HepG2 (cell line): ENCODE measurements around the gene FBN2. TPM values are rescaled to one million over a fixed set of nuclear protein-coding genes. Genes with fewer than 3 reads are reported as not detected.

Source experiments
- ATAC-seq: fragments of 200-7000 bp; cut with Tn5 transposase; 3 replicates; pipeline ENCODE4 v1.9.1; 2020; ENCODE audit warnings: mild to moderate bottlenecking, moderate library complexity
- BruUV-seq: library from RNA; stranded (reverse); fragments of 400-500 nt; replicated peaks from 2 replicates; lab custom pipeline; 2021; lab: Mats Ljungman, UMichigan
- CTCF ChIA-PET: fragments of 300-600 bp; formaldehyde crosslinking; extraction: SDS; loops from one replicate; lab custom pipeline; 2021; ENCODE audit warnings: low total read pairs, inconsistent platforms, low intra/inter-chr PET ratio; lab: Yijun Ruan, JAX
- POLR2A ChIA-PET: fragments of 350-600 bp; sonication (Branson Sonifier 250); formaldehyde crosslinking; loops from one replicate; lab custom pipeline; 2020; ENCODE audit warnings: antibody characterized with exemption, inconsistent platforms; lab: Yijun Ruan, JAX
- DNase-seq: peaks from one replicate; pipeline ENCODE4 v3.0.0-alpha.2; 2015; ENCODE audit warnings: low spot score
- FAIRE-seq: peaks from 3 replicates; lab custom pipeline; 2011; peaks lifted over from hg19 to GRCh38; lab: Jason Lieb, UNC
- H2AFZ ChIP-seq: one replicate; pipeline ENCODE4 v1.6.1; 2011; ENCODE audit warnings: low read length, inconsistent platforms
- H3K27ac ChIP-seq: fragments of 300-600 bp; 3 replicates; pipeline ENCODE4 v1.8.0; 2011; ENCODE audit warnings: mixed run types, mild to moderate bottlenecking, mixed read lengths, low read length, inconsistent platforms; ENCODE audit not compliant: insufficient read depth; ENCODE audit errors: extremely low read length
- H3K27me3 ChIP-seq, 2 experiments: fragments of 200-600 bp in 1 of 2; 2 replicates in 1 of 2; 3 replicates in 1 of 2; pipeline versions ENCODE4 v1.6.0 to v1.8.0; 2011; ENCODE audit warnings: low read length in 2 of 2, mild to moderate bottlenecking in 2 of 2, moderate library complexity in 2 of 2, inconsistent platforms in 1 of 2; ENCODE audit not compliant: insufficient read depth in 2 of 2, control insufficient read depth in 1 of 2
- H3K36me3 ChIP-seq, 2 experiments: fragments of 200-600 bp in 1 of 2; replicated peaks in 1 of 2; 2 replicates in 1 of 2; 3 replicates in 1 of 2; pipeline versions ENCODE4 v1.5.1 to v1.8.0; 2011; ENCODE audit warnings: low read length in 2 of 2, inconsistent platforms in 1 of 2; ENCODE audit not compliant: insufficient read depth in 2 of 2, control insufficient read depth in 1 of 2
- H3K4me1 ChIP-seq: 2 replicates; pipeline ENCODE4 v1.5.1; 2012; ENCODE audit warnings: low read length, inconsistent platforms; ENCODE audit not compliant: insufficient read depth
- H3K4me2 ChIP-seq: 2 replicates; pipeline ENCODE4 v1.6.0; 2011; ENCODE audit warnings: low read depth, low read length, inconsistent platforms
- H3K4me3 ChIP-seq, 3 experiments: fragments of 200-600 bp in 1 of 3; sonication (generic), shearing (Covaris generic) in 1 of 3; replicated peaks in 1 of 3; 2 replicates each; pipeline ENCODE4 v1.5.1; 2011 to 2016; ENCODE audit warnings: low read length in 3 of 3, inconsistent platforms in 2 of 3, low read depth in 2 of 3, mild to moderate bottlenecking in 2 of 3, control low read depth in 1 of 3, mixed read lengths in 1 of 3; ENCODE audit not compliant: insufficient read depth in 1 of 3
- H3K79me2 ChIP-seq: one replicate; pipeline ENCODE4 v1.6.1; 2011; ENCODE audit warnings: low read length, inconsistent platforms; ENCODE audit not compliant: insufficient read depth
- H3K9ac ChIP-seq: 2 replicates; pipeline ENCODE4 v1.6.0; 2011; ENCODE audit warnings: mild to moderate bottlenecking, low read depth, low read length, inconsistent platforms; ENCODE audit not compliant: insufficient read depth
- H3K9me3 ChIP-seq: 2 replicates; pipeline ENCODE4 v1.5.1; 2012; ENCODE audit warnings: mild to moderate bottlenecking, low read length
- H4K20me1 ChIP-seq: 2 replicates; pipeline ENCODE4 v1.6.0; 2011; ENCODE audit warnings: inconsistent platforms, mild to moderate bottlenecking, low read length, moderate library complexity; ENCODE audit not compliant: insufficient read depth
- KAT2B ChIP-seq: fragments of 150-350 bp; IDR thresholded peaks from 2 replicates; pipeline ENCODE4 v1.6.1; 2014; ENCODE audit warnings: low read depth, low read length, borderline replicate concordance
- KAT8 ChIP-seq: IDR thresholded peaks from 2 replicates; pipeline ENCODE4 v1.6.1; 2016; ENCODE audit warnings: missing genetic modification reagents, missing compliant biosample characterization
- MAFF ChIP-seq: IDR thresholded peaks from 2 replicates; pipeline ENCODE4 v1.6.1; 2011; ENCODE audit warnings: low read depth, low read length, improper control_type of control experiment
- RARA ChIP-seq: IDR thresholded peaks from 2 replicates; pipeline ENCODE4 v1.6.1; 2016; ENCODE audit warnings: missing genetic modification reagents, missing compliant biosample characterization
- SIN3A ChIP-seq: IDR thresholded peaks from 2 replicates; pipeline ENCODE4 v1.6.1; 2011; ENCODE audit warnings: low read depth, mild to moderate bottlenecking, control low read depth, low read length, borderline replicate concordance
- ZBTB33 ChIP-seq: sonication (generic); formaldehyde crosslinking; IDR thresholded peaks from 2 replicates; pipeline ENCODE4 v1.4.0; 2020; ENCODE audit warnings: missing genetic modification reagents
- ZNF101 ChIP-seq: sonication (generic); formaldehyde crosslinking; IDR thresholded peaks from 2 replicates; pipeline ENCODE4 v1.4.0; 2020; ENCODE audit warnings: mild to moderate bottlenecking, low read depth, missing genetic modification reagents, borderline replicate concordance
- ZNF280D ChIP-seq: sonication (generic); formaldehyde crosslinking; IDR thresholded peaks from 2 replicates; pipeline ENCODE4 v1.5.1; 2020; ENCODE audit warnings: mild to moderate bottlenecking, missing genetic modification reagents
- WGBS: methylation state at CpG from one replicate; pipeline ENCODE4 v1.1.6; 2017; ENCODE audit warnings: low lambda C conversion rate; 5-methylcytosine and 5-hydroxymethylcytosine counted together
- in situ Hi-C: cut with HindIII; loops from 2 replicates; pipeline ENCODE4 v1.10.0; 2017; ENCODE audit warnings: low pct_unique_long_range_greater_than_20kb; ENCODE audit not compliant: extremely low pct_ligation_motif_present
- intact Hi-C: fragments of 100-400 bp; cut with micrococcal nuclease; formaldehyde crosslinking; loops from one replicate; pipeline ENCODE4 v1.10.0; 2022; ENCODE audit not compliant: unreplicated experiment
- polyA plus RNA-seq, 8 experiments: library from polyadenylated mRNA; depleted of rRNA in 3 of 8; stranded (reverse) in 7 of 8; unstranded in 1 of 8; fragments of >200 nt; fragmentation: Illumina TruSeq in 4 of 8; extraction: Trizol in 4 of 8; gene quantifications; 2 replicates each; pipeline versions ENCODE4 v1.2.1 to v1.2.3, GENCODE V29; 2011 to 2016; ENCODE audit warnings: low read depth in 4 of 8, missing spikeins in 1 of 8, mixed read lengths in 1 of 8; ENCODE audit not compliant: insufficient read depth in 1 of 8
- total RNA-seq, 5 experiments: library from RNA; depleted of rRNA; stranded (reverse); fragments of >200 nt; fragmentation: Illumina TruSeq; extraction: Trizol; gene quantifications; 2 replicates each; pipeline ENCODE4 v1.2.3, GENCODE V29; 2016; ENCODE audit warnings: low read depth in 1 of 5
- TF ChIP-seq, protein P1 (sequence below): sonication (generic); formaldehyde crosslinking; IDR thresholded peaks from 2 replicates; pipeline ENCODE4 v1.9.0; 2022; ENCODE audit warnings: low read depth, missing genetic modification reagents
- TF ChIP-seq, protein P2 (sequence below): IDR thresholded peaks from 2 replicates; pipeline ENCODE4 v1.6.1; 2016; ENCODE audit warnings: low read depth, borderline replicate concordance
- TF ChIP-seq, protein P3 (sequence below): fragments of 450-650 bp; IDR thresholded peaks from 2 replicates; pipeline ENCODE4 v1.6.1; 2017

The FBN2 gene
- total and polyA plus RNA-seq, 2 of the 13 experiments (the other 11 are each of a cell fraction or from before 2014, with no cell fraction given): not detected

GRCh38 chr5:128483738-128484137 lies 54.3 kb downstream of the FBN2 start:
- H4K20me1 ChIP-seq: no peaks in the 10 kb centered on the region
- H3K9me3 ChIP-seq: no peaks in the 10 kb centered on the region
- ATAC-seq: no peak
- H3K4me1 ChIP-seq: no peaks in the 10 kb centered on the region
- no peak overlapping the region for H3K9ac ChIP-seq
- no TSS peak for BruUV-seq
- no peaks in the 10 kb centered on the region for H3K27me3 ChIP-seq
- H3K27ac ChIP-seq: no peak overlapping the region
- H3K36me3 ChIP-seq: no peaks in the 10 kb centered on the region
- DNase-seq: no peak
- H3K4me3 ChIP-seq: no peak overlapping the region
- intact Hi-C loops: no loop called here
- ChIA-PET CTCF (no interaction called here), POLR2A (no interaction called here)
- H3K4me2 ChIP-seq: no peak overlapping the region
- FAIRE-seq: no peak
- in situ Hi-C loops: no loop called here
- WGBS: 2% methylated on average over 3 of the region's 3 CpGs
- no peak overlapping the region for H2AFZ ChIP-seq
- H3K79me2 ChIP-seq: no peaks in the 10 kb centered on the region
- TF ChIP-seq ZNF101 (CRISPR knock-in tag) (no peak), KAT8 (CRISPR knock-in tag) (no peak), RARA (no peak), KAT2B (no peak), ZNF280D (CRISPR knock-in tag) (no peak), SIN3A (no peak), MAFF (no peak), ZBTB33 (CRISPR knock-in tag) (no peak)
- TF ChIP-seq, protein P1, sequence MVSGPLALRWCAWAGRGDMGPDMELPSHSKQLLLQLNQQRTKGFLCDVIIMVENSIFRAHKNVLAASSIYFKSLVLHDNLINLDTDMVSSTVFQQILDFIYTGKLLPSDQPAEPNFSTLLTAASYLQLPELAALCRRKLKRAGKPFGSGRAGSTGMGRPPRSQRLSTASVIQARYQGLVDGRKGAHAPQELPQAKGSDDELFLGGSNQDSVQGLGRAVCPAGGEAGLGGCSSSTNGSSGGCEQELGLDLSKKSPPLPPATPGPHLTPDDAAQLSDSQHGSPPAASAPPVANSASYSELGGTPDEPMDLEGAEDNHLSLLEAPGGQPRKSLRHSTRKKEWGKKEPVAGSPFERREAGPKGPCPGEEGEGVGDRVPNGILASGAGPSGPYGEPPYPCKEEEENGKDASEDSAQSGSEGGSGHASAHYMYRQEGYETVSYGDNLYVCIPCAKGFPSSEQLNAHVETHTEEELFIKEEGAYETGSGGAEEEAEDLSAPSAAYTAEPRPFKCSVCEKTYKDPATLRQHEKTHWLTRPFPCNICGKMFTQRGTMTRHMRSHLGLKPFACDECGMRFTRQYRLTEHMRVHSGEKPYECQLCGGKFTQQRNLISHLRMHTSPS (CRISPR knock-in tag): no peak
- TF ChIP-seq, protein P2, sequence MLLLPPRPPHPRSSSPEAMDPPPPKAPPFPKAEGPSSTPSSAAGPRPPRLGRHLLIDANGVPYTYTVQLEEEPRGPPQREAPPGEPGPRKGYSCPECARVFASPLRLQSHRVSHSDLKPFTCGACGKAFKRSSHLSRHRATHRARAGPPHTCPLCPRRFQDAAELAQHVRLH: no peak
- TF ChIP-seq, protein P3, sequence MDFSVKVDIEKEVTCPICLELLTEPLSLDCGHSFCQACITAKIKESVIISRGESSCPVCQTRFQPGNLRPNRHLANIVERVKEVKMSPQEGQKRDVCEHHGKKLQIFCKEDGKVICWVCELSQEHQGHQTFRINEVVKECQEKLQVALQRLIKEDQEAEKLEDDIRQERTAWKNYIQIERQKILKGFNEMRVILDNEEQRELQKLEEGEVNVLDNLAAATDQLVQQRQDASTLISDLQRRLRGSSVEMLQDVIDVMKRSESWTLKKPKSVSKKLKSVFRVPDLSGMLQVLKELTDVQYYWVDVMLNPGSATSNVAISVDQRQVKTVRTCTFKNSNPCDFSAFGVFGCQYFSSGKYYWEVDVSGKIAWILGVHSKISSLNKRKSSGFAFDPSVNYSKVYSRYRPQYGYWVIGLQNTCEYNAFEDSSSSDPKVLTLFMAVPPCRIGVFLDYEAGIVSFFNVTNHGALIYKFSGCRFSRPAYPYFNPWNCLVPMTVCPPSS: no peak
